ENCODE data around the gene ECM1.

ECM1 gene

GRCh38 chr1:150507912-150508864 is at the start of gene ECM1:
Gene ECM1 (plus strand): TSS chr1:150508109. CDS start chr1:150508210, 101 bp downstream.
- DNase-seq, result peak; percentile 72 to 88

- peak; percentile 52 to 64 for DNase-seq
Observed at GRCh38 chr1:150464422-150464826, 43.5 kb upstream of the ECM1 start.

GRCh38 chr1:150466964-150467363 is 40.9 kb upstream of the ECM1 start:
- no peak for DNase-seq

- no peak for DNase-seq
Observed at GRCh38 chr1:150469291-150469690, 38.6 kb upstream of the ECM1 start.

GRCh38 chr1:150472601-150473200 is 35.2 kb upstream of the ECM1 start:
- DNase-seq, result no peak

- DNase-seq, result no peak
Observed at GRCh38 chr1:150473659-150474058, 34.2 kb upstream of the ECM1 start.

GRCh38 chr1:150474869-150475268 is 33.0 kb upstream of the ECM1 start:
- DNase-seq, result no peak

GRCh38 chr1:150476754-150477153 is 31.2 kb upstream of the ECM1 start:
- DNase-seq, result no peak

GRCh38 chr1:150477320-150477719 is 30.6 kb upstream of the ECM1 start:
- DNase-seq, result peak in 1 of 2 experiments; percentile 8

GRCh38 chr1:150477733-150478132 is 30.2 kb upstream of the ECM1 start:
- no peak for DNase-seq

- DNase-seq, result no peak
Observed at GRCh38 chr1:150479370-150479769, 28.5 kb upstream of the ECM1 start.

GRCh38 chr1:150479927-150480352 is 28.0 kb upstream of the ECM1 start:
- DNase-seq, result no peak

- no peak for DNase-seq
Observed at GRCh38 chr1:150484431-150484830, 23.5 kb upstream of the ECM1 start.

- DNase-seq, result peak; percentile 61 to 68
Observed at GRCh38 chr1:150484861-150485260, 23.0 kb upstream of the ECM1 start.

- peak; percentile 98 for DNase-seq
Observed at GRCh38 chr1:150486966-150487762, 20.7 kb upstream of the ECM1 start, which contains the start of gene TARS2. Gene TARS2 (plus strand): TSS chr1:150487419. CDS start chr1:150487451, 32 bp downstream.

GRCh38 chr1:150487763-150488115 is 20.2 kb upstream of the ECM1 start:
- no peak for DNase-seq

- DNase-seq, result no peak
Observed at GRCh38 chr1:150493175-150493574, 14.7 kb upstream of the ECM1 start.

- no peak for DNase-seq
Observed at GRCh38 chr1:150498342-150498741, 9.6 kb upstream of the ECM1 start.

- no peak for DNase-seq
Observed at GRCh38 chr1:150505431-150505830, 2.5 kb upstream of the ECM1 start.

- peak; percentile 17 to 44 for DNase-seq
Observed at GRCh38 chr1:150508982-150509381, 1.1 kb downstream of the ECM1 start.

GRCh38 chr1:150511551-150511950 is 3.6 kb downstream of the ECM1 start:
- DNase-seq, result no peak

- no peak for DNase-seq
Observed at GRCh38 chr1:150511985-150512660, 4.2 kb downstream of the ECM1 start.

- DNase-seq, result no peak
Observed at GRCh38 chr1:150512846-150513245, 4.9 kb downstream of the ECM1 start.

Measured in Kasumi-1 (cell line).